HG03095 (cell line): ENCODE data around the gene CFAP251.

Source experiments
- ATAC-seq: cut with Tn5 transposase; IDR thresholded peaks from one replicate; pipeline ENCODE4 v1.9.1; 2021; ENCODE audit warnings: moderate library complexity; ENCODE audit not compliant: unreplicated experiment

CFAP251 gene

DNA sequence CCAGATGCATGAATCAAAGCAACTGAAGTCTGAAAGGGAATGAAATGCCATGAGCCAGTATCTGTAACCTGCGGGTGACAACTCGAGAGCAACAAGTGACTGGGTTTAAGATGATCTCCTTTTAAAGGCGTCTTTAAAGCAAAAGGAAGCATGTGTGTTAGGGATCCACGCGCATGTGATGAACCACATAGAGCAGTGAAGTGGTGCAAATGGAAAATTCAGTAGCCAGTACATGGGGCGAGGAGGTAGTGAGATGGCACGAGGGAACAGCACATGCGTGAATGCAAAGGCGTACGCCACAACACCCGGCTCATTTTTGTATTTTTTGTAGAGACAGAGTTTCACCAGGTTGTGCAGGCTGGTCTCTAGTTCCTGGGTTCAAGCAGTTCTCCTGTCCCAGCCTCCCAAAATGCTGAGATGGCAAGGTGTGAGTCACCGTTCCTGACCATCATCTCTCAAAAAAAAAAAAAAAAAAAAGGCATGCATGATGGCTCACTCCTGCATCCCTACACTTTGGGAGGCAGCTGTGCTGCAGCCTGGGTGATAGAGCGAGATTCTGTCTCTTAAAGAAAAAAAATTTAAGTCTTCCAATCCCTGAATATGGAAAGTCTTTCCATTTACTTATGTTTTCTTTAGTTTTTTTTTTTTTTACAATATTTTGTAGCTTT is 78.7 kb downstream of the CFAP251 start:
- no peak for ATAC-seq

DNA sequence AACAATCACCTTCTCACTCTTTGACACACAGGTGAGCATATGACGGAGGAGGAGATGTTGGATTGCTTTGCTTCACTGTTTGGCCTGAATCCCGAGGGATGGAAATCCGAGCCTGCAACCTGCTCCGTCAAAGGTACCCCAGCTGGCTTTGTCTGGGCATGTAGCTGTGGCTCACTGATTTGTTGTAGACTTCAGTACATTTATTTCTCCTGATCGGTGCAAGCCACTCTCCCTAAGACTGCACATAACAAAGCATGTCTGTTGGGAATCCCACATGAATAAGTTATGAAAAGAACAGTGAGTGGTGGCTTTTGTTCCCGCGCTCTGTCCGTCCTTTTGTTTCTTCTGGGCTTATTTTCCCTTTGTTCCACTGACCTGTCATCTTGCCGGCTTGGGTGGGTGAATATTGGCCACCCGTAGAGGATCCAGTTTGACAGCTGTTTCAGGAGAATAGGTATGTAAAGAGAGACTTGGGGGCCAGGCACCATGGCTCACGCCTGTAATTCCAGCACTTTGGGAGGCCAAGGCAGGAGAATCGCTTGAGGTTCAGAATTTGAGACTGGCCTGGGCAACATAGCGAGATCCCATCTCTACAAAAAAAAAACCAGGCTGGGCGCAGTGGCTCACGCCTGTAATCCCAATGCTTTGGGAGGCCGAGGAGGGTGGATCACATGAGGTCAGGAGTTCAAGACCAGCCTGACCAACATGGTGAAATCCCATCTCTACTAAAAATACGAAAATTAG is 83.2 kb downstream of the CFAP251 start:
- ATAC-seq, result no peak

DNA sequence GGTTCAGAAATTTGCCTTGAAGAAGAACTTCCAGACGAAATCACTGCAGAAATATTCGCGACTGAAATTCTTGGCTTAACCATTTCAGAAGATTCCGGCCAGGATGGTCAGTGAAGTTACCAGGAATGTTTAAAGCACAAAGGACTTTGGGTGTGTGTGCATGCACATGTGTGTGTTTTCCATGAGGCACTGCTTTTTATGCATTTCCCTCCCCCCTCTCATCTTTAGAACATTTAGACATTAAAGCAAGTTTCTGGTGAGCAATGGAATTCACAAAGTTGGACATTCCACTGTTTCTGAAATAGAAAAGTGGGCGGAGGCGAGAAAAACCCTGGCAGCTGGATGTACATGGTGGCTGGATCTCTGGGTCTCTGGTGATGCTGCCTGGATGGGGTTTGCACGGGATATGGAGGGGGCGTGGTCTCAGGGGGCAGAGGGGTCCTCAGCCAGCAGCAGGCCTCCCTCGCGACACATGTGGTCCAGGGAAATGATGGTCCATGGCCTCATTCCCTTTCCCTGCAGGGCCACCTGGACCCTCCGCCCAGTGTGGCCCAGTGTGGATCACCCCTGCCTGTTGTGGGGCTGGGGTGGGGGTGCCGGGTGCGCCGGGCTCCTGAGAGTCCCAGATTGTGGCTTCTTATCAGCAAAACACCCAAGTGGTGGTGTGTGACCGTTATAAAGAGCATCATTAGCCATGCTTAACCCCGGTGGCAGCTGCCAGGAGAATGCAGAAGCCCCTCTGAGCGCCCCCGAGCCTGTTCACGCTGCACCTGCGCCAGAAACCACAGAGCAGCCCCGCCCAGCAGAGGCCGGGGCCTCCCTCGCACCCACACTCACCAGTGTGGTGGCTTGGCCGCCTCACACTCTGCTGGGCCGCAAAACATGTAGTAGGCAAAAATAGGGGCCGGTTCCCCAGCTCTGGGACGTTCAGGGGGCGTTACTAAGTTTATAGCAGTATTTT is 85.5 kb downstream of the CFAP251 start:
- no peak for ATAC-seq

DNA sequence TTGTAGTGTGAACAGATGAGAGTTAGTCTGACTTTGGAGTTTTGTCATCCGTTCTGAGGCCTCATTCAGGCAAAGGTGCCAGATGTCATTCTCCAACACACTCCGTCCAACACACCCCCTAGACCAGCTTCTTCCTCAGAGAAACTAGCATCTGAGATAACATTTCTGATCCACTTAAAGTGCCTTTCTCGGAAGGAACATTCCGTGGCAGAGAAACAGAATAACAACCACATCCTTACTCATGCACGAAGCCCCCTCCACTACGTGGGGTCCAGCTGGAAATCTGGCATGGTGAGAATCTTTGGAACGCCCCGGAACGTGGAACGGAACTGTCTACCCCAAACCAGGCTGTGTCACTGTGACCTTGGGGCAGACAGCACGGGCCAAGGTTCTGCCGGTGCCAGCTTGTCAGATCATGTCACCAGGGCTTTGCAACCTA is 86.3 kb downstream of the CFAP251 start:
- ATAC-seq, result no peak

DNA sequence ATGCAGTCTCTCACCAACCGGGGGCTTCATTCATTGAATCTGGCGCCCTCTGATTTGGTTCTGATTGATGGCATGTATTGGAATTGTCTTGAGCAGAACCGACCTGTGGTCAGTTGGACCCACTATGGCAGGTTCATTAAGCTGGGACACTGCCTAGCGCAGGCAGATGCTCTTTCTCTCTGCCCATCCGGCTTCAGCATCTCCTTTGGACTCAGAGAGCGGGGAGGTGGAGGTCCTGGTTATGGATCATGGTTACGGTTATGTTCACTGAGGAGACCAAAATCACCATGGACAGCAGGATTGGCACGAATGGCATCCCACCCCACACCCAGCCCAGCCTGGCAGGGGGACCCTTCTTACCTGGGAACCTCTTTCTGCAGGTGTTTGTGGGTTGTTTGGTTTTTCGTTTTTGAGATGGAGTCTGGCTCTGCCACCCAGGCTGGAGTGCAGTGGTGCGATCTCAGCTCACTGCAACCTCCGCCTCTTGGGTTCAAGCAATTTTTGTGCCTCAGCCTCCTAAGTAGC is 86.9 kb downstream of the CFAP251 start:
- ATAC-seq, result no peak

DNA sequence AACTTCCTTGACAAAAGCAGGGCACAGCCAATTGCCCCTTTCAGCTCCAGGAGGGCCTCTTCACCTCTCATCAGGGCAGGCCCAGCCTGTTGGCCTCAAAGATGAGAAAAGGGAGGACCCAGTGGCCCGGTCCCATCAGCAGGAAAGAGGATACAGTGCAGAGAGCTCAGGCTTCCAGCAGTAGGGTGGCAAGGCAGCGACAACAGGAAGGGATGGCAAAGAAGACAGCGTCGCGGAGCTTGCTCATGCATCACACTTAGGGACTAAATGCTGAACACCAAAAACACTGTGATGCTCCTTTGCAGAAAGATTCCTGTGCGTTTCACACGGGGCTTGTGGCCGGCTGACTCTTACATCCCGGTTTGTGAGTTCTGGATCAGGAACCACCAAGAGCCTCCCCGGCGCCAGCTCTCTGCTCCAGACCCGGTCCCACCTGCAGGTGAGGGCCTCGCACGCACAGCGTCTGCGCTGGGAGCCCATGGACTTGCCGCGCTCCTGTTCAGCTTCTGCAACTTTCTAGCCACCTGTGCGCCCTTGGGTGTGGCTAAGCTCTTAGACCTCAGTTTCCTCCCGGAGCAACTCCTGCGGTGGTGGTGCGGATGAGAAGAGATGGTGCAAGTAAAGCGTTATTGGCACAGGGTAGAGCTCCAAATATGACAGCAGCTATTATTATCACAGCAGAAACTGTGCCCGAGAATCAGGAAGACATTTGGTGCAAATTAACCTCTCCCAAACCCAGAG is 88.0 kb downstream of the CFAP251 start:
- no peak for ATAC-seq

DNA sequence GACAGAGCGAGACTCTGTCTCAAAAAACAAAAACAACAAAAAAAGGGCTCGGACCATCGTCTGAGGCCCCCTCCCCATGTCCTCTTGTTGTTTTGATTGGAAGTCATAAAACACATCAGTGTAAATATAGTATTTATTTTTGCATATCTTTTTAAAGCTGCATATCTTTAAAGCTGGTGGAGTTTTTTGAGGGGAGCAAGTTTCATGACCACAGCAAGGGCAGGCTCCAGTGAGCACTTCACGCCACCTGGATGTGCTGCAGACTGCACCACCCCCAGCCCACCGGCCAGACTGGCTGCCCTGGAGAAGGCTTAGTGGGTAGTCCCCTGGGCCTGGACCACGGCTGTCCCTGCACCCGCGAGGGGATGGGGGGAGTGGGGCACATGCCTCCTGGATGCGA is 91.3 kb downstream of the CFAP251 start:
- no peak for ATAC-seq

DNA sequence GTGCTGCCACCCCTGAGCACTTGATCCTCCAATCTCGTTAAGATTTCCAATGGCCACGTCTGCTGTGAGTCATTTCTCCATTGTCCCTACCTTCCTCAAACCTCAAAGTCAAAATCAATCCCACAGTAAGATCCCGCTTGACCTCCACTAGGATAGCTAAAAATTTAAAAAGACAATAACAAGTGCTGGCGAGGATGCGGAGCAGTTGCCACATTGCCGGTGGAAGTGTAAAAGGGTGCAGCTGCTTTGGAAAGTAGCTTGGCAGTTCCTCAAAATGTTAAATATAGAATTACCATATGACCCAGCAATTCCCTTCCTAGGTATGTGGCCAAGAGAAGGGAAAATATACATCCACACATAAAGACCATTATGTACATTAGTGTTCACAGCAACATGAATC is 93.8 kb downstream of the CFAP251 start:
- no peak for ATAC-seq

DNA sequence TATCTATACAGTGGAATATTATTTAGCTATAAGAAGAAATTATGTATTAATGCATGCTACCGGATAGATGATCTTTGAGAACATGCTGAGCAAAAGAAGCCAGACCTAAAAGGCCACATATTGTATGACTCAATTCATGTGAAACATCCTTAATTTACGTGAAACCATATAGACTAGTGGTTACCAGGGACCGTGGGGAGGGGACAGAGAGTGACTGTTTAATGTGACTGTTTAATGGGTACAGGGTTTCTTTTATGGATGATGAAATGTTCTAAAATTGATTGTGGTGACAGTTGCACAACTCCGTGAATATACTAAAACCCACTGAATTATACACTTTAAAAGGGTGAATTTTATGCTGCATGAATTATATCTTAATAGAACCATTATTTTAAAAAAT is 94.7 kb downstream of the CFAP251 start:
- no peak for ATAC-seq

DNA sequence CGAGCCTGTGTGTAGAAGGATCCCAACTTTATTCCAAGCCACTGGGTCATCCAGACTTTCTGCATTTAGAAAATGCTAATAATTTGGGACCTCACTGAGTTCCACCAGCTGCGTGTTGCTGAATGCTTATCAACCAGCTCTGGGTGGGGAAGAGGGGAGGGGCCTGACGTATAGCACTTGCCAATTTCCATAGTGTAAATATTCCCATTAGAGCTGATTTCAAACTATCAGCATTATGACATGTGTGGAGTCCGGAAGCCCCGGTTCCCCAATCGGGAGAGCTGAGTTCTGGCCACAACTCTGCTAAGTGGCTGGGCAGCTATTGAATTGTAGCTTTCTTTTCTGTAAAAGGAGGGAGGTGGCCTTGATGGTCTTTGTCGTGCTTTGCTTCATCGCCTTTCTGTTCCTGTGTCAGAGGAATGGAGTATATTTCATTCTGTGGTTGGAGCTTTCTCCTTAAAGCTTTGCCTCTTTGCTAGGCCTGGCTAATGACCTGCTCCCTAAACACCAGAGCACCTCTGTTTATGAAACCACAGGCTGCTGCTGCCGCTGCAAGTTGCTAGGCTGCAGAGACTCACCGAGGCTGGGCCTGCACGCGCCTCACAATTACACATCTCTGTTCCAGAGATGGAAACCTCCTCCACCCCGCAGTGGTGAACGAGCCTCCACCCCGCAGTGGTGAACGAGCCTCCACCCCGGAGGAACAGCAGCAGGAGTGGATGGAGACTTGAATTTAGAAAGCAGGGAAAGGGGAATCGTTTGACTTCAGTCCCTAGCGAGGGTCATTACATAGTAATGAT is 95.6 kb downstream of the CFAP251 start:
- ATAC-seq, result no peak

DNA sequence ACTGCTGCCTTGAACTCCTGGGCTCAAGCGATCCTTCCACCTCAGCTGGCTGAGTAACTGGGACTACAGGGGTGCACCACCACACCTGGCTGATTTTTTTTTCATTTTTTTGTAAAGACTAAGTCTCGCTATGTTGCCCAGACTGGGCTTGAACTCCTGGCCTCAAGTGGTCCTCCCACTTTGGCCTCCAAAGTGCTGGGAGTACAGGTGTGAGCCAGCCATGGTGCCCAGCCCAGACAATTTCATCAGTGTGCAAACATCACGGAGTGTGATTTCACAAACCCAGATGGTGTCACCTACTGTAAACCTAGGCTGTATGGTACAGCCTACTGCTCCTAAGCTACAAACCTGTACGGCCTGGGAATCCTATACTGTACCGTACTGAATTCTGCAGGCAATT is 96.4 kb downstream of the CFAP251 start:
- no peak for ATAC-seq

DNA sequence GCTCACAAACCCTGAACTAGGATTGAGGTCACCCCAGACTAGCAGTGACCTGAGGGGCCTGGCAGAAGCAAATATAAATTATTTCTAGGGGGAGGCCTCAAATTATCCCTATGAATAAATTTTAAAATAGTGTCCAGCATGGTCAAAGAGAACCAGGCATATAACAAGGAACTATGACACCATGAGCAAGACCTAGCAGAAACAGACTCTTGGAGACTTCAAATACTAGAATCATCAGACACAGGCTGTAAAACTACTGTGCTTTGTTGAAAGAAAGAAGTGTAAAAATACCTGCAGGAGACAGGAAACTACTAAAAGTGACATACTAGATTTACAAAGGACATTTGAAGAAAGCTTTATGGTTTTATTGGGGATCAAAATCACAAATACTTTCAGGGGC is 100.1 kb downstream of the CFAP251 start:
- no peak for ATAC-seq

DNA sequence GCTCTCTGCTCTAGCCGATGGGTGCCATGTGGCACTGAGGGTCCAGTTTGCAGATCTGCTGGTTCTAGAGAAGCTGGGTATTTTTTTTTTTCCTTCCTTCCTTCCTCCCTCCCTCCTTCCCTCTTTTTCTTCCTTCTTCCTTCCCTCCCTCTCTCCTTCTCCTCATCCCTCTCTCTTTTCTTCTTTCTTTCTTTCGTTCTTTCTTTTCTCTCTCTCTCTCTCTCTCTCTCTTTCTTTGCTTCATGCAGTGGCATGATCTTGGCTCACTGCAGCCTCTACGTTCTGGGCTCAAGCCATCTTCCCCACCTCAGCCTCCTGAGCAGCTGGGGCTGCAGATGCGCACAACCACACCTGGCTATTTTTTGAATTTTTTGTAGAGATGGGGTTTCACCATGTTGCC is 100.5 kb downstream of the CFAP251 start:
- ATAC-seq, result no peak

DNA sequence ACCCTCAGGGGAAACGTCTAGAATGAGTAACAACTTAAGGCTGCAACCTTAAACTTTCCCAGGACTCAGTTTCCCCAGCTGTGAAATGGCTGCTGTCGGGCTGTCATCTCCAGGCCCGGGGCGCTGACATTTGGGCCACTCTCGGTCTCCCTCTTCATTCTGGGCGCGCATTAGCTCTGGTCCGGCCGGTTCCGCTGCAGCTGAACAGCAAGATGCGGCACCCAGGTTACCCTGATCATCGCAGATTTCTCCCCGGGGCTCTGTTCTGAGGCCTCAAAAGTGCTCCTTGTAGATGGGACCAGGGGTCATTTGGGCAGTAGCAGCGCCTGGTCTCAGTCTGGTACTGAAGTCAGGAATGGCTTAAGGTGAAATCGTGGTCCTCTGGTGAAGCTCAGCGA is 102.4 kb downstream of the CFAP251 start:
- no peak for ATAC-seq

DNA sequence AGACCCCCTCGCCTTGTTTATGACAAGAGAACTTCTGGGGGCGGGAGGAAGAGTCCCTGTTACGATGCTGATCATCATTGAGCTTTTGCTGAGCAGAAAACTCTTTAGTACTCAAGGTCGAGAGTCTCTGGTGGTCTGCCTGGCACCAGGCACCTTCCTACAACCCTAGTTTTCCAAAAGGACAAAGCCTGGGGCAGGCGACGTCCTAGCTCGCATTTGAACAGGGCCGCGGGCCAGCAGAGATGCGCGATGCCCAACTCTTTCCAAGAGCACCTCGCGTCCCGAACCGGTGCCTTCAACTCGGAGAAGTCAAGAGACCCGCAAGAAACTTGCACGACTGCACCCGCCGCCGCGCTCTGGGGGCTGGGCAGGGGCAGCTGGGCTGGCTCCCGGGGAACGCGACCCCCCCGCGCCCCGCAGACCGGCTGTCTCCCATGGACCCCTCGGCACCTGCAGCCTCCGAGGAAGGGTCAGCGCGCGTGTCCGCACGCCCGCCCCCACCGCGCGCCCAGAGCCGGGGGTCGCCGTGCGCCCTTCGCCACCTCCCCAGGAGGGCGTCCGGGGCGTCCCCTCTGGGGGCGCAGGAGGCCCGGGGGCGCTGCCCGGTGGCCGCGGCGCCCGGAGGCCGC is 102.9 kb downstream of the CFAP251 start:
- no peak for ATAC-seq

DNA sequence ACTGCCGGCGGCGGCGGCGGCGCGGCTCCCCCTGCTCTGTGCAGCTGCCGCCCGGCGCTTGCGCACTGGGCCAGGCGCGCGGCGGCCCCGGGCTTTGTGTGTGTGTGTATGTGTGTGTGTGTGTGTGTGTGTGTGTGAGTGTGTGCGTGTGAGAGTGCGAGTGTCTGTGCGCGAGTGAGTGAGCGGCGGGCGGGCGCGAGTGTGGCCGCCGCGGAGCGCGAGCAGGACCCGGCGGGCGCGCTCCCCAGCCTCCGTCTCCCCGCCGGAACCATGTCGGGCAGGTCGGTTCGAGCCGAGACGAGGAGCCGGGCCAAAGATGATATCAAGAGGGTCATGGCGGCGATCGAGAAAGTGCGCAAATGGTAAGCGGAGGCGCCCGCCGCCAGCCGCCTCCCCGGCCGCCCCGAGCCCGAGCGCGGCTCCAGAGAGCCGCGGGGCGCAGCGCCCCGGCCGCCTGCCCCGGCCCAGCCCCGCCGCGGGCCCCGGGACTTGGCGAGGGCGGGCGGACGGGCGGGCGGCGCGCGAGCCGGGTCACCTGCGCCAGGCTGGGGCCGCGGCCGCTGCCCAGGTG is 103.5 kb downstream of the CFAP251 start, which contains the start of gene BCL7A:
Gene BCL7A, plus strand, starts transcription at position 63 of the 571 bp plus-strand sequence. Its CDS starts 208 bp downstream, at position 271.
- ATAC-seq, result no peak

DNA sequence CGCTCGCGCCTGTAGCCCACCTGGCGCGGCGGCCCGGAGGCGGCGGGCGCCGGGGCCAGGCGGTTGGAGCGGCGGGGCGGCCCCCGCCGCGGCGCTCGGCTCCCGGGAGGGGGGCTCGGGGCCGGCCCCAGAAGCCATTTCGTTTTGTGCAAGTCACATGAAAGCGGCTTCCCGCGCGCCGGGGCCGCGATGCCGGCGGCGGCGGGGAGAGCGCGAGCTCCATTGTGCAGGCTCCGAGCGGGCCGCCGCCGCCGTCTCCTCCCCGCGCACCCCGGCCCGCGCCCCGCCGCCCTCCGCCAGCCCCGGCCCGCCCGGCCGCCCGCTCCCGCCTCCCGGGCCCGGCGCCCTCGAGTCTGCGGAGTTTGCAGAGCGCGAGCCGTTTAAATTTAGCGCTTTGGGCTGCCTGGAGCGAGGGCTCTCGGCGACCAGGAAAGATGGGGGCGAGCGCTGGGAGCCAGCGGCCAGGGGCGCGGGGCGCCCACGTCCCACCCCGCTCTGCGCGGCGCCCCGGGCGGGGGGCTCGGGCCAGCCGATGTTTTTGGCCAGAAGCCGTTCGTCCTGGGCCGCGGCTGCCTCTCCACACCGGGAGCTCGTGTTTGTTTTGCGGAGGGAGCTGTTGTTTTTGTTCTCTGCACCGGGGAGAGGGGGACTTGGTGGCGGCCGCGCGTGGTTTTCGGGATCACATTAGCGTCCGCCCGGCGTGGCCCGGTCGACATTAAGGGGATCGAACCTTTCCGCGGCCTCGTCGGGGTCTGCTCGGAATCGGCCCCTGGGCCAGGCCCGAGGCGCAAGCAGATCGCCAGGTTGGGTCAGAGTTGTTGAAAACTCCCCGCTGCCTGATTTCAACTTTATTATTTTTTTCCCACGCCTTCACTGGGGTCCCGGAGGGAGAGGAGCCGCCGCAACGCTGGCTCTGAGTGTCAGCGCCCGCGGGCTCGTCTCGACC is 104.3 kb downstream of the CFAP251 start:
- ATAC-seq, result no peak
